NCI-H524 (cell line): ENCODE measurements around the gene R3HDM2.

Experiments used
- DNase-seq, 2 experiments: peaks; one replicate each; lab custom pipeline; 2025; lab: John Stamatoyannopoulos, UW

The R3HDM2 gene

GRCh38 chr12:57266681-57267080 lies 164.2 kb downstream of the R3HDM2 start:
- DNase-seq, result no peak

GRCh38 chr12:57263096-57263495 lies 167.7 kb downstream of the R3HDM2 start:
- no peak for DNase-seq

GRCh38 chr12:57262126-57262822 lies 168.6 kb downstream of the R3HDM2 start:
- DNase-seq, result no peak

- DNase-seq, result peak in 1 of 2 experiments; percentile 34
These were observed 169.4 kb downstream of the R3HDM2 start for GRCh38 chr12:57261428-57261865.

GRCh38 chr12:57260366-57260765 lies 170.5 kb downstream of the R3HDM2 start:
- no peak for DNase-seq

GRCh38 chr12:57258977-57259970 lies 171.6 kb downstream of the R3HDM2 start:
- DNase-seq, result no peak

GRCh38 chr12:57255916-57256315 lies 174.9 kb downstream of the R3HDM2 start:
- DNase-seq, result no peak

GRCh38 chr12:57254506-57255280 lies 176.2 kb downstream of the R3HDM2 start:
- no peak for DNase-seq

- no peak for DNase-seq
These were observed 179.9 kb downstream of the R3HDM2 start, which contains the start of gene STAC3 for GRCh38 chr12:57250956-57251355. Gene STAC3, minus strand, starts transcription at chr12:57251187. Its CDS starts 1,551 bp downstream, at chr12:57249636.

GRCh38 chr12:57250541-57250940 lies 180.3 kb downstream of the R3HDM2 start:
- no peak for DNase-seq

- no peak for DNase-seq
These were observed 181.7 kb downstream of the R3HDM2 start for GRCh38 chr12:57248934-57249742.

- DNase-seq, result no peak
These were observed 183.8 kb downstream of the R3HDM2 start for GRCh38 chr12:57247041-57247440.

GRCh38 chr12:57244312-57244696 lies 186.5 kb downstream of the R3HDM2 start:
- no peak for DNase-seq

- peak; percentile 39 to 78 for DNase-seq
These were observed 187.1 kb downstream of the R3HDM2 start for GRCh38 chr12:57243521-57244311.

- DNase-seq, result peak; percentile 91 to 92
These were observed 188.0 kb downstream of the R3HDM2 start for GRCh38 chr12:57242691-57243454.

GRCh38 chr12:57242329-57242690 lies 188.5 kb downstream of the R3HDM2 start:
- peak; percentile 83 to 85 for DNase-seq

GRCh38 chr12:57241402-57242310 lies 189.2 kb downstream of the R3HDM2 start:
- peak; percentile 76 to 80 for DNase-seq

GRCh38 chr12:57240926-57241401 lies 189.9 kb downstream of the R3HDM2 start:
- peak; percentile 51 to 72 for DNase-seq
